HG03066 (cell line): ENCODE data around the gene PTRH1.
A peak's percentile ranks its signal among the peaks of the same experiment; 100 is the strongest.

Experiments
- ATAC-seq: cut with Tn5 transposase; IDR thresholded peaks from one replicate; pipeline ENCODE4 v1.9.1; 2021; ENCODE audit warnings: low read depth; ENCODE audit not compliant: unreplicated experiment

Gene PTRH1

GRCh38 chr9:127742435-127743088 lies 27.1 kb upstream of the PTRH1 start:
- no peak for ATAC-seq

DNA sequence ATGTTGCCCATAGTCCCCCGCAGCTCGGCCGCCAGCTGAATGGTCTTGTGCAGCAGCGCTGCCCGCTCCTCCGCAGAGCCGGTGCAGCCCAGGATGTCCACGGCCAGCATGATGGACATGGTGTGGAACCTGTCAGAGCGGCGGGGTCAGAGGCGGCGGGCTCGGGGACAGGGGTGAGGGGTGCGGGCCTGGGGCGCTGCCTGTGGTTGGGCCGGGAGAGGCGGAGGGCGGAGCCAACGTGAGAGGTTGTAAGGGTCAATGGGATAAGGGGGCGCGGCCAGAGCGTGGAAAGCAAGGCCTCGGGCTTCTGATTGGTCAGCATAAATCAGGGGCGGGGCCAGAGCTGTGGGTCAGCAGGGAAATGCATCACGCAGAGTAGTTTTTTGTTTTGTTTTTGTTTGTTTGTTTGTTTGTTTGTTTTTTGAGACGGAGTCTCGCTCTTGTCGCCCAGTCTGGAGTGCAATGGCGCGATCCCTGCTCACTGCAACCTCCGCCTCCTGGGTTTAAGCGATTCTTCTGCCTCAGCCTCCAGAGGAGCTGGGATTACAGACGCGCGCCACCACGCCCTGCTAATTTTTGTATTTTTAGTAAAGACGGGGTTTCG lies 26.5 kb upstream of the PTRH1 start:
- no peak for ATAC-seq

DNA sequence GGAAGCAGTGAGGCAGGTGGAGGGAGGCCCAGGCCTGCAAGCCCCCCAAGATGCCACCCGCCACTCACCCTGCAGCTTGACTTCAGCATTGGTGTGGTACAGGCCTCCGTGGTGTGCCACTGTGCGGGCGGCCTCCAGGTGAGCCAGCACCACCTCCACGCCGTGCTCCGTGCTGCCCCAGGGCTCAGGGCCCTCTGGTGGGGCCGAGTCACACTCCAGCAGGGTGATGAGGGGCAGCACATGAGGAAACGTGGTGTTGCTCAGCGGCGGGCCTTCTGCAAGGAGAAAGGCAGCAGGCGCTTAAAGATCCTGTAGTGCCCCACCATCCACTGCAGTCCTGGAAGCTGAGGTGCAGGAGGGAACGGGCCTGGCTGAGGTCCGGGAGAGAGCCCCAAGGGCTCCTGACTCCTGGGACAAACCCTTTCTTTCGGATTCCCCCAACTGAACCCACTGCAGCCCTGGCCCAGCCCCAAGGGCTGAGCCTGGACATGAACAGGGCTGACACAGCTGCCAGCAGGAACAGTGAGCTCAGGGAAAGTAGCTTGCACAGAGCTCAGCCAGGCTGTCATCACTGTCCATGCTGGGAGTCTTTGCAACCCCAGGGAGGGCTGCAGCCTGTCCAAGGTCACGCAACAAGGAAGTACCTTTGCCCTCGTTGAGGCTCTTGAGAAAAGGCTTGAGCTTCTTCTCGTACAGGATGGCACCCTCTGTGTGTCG lies 24.3 kb upstream of the PTRH1 start:
- ATAC-seq, result no peak

- no peak for ATAC-seq
Measured at GRCh38 chr9:127738666-127739065, 23.2 kb upstream of the PTRH1 start.

- ATAC-seq, result peak; percentile 6
Measured at GRCh38 chr9:127735530-127736185, 20.2 kb upstream of the PTRH1 start.

- ATAC-seq, result peak; percentile 89
Measured at GRCh38 chr9:127734747-127735529, 19.5 kb upstream of the PTRH1 start, which contains the start of gene TOR2A. Gene TOR2A, minus strand, starts transcription at chr9:127735294. Its CDS starts 24 bp downstream, at chr9:127735270.

GRCh38 chr9:127734247-127734746 lies 18.8 kb upstream of the PTRH1 start:
- no peak for ATAC-seq

GRCh38 chr9:127733614-127734013 lies 18.2 kb upstream of the PTRH1 start:
- no peak for ATAC-seq

DNA sequence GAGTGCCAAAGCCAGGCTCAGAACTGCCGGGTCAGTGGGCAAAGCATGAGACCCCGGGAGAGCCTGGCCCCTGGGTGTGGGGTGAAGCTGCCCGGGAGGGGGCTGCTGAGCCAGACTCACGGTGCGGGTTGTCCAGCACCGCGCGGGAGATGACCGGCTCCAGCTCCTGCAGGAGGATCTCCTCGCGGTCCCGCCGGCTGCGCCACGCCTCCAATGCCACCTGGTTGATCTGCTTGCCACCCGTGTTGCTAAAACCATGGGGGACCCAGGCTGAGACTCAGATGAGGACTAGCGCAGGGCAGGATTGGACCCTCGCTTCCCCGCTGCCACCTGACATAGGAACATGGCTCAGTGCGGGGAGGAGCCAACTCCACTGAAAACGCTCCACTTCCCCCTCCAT lies 17.0 kb upstream of the PTRH1 start:
- no peak for ATAC-seq

DNA sequence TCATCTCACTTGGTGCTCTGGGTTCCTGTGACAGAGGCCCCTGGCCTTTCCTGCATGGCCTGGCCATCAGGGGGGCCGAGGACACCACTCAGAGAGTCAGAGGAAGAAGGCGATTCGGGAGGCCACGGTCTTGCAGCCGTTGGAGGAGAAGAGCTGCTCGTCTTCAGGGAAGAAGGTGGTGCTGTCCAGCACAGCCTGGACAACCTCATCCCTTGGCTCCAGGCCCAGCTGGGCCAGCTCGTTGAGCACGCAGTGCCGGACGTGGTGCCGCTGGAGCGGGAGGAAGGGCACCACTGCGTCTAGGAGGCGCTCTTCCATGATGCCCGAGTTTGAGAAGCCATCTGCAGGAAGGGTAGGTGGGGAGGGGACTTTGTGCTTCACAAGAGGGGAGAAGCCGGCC lies 16.5 kb upstream of the PTRH1 start:
- no peak for ATAC-seq

GRCh38 chr9:127730799-127731410 lies 15.4 kb upstream of the PTRH1 start:
- ATAC-seq, result no peak

- no peak for ATAC-seq
Measured at GRCh38 chr9:127730262-127730661, 14.8 kb upstream of the PTRH1 start.

DNA sequence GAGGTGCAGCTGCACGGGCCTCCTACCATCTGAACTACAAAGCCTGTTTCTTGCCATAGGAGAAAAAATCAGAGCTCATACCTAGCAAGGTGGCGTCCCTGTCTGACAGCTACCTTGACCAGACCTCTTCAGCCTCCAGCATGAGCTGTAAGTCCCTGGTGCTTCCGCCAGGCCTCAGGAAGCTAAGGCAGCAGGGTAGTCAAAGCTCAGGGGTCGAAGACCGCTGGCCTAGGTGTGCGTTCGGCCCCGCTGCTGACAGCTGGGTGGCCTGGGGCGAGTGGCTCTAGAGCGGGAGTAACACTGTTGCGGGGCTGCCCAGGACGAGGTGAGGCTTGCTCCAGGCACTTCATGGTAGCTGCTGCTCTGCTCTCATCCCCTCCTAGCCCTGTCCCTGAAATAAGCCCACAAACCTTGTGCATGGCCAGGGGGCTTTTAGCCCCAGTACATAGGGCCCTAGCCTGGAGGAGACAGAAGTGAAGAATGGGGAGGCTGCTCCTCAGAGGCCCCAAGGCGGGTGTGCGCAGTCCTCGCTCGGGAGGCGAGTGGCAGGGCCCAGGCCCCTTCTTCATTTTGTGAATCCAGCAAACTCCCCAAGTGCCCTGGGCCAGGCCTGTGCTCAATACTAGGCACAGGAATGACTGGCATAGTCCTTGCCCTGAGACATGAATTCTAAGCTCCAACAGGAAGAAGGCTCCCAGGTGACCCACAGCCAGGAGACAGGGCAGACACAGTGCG lies 14.2 kb upstream of the PTRH1 start:
- no peak for ATAC-seq

- ATAC-seq, result no peak
Measured at GRCh38 chr9:127728808-127729207, 13.3 kb upstream of the PTRH1 start.

GRCh38 chr9:127726871-127727270 lies 11.4 kb upstream of the PTRH1 start:
- no peak for ATAC-seq

GRCh38 chr9:127724012-127724411 lies 8.5 kb upstream of the PTRH1 start:
- ATAC-seq, result no peak

DNA sequence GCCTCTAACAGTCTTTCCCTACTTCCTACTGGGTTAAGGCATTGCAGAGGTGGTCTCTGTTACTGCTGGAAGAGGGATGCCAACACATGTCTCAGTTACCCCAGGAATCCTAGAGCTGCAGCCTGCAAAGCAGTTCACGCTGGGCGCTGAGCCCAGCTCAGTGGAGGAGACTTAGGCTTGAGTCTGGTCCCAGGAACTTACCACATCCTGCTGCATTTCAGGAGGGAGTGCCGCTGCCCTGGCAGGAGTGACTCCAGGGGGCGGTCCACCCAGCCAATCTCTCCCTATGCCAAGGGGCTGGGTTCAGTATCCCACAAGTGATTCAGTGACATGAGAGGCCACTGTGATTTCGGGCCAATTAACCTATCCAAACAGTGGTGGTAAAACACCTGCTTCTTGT lies 8.0 kb upstream of the PTRH1 start:
- ATAC-seq, result no peak

- ATAC-seq, result no peak
Measured at GRCh38 chr9:127723013-127723412, 7.5 kb upstream of the PTRH1 start.

GRCh38 chr9:127722055-127722745 lies 6.7 kb upstream of the PTRH1 start:
- no peak for ATAC-seq
